ENCODE data around the gene DNA2. TPM values are rescaled to one million over a fixed set of nuclear protein-coding genes. Genes with fewer than 3 reads are reported as not detected.

DNA2 gene
- total RNA-seq, 1 experiment from 2014 or later = 19.4 TPM

DNA sequence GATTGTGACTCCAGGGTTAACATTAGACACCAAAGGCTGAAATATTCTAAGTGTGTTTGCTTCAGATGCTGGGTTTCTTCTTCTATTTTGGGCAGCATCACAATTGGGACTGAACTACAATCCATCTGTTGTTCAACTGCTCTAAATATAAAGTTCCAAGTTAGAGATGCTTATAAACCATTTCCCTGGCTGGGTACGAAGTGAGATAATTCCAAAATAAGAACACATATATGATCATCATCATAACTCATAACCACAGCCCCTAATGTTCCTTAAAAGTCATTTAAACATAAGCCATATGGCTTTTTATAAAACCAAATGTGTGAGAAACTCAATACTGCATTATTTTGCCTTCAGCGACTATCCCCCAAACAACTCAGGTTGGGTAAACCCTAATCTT lies 28.8 kb downstream of the DNA2 start:
- no peak for DNase-seq (ENCODE audit: low read depth)

DNA sequence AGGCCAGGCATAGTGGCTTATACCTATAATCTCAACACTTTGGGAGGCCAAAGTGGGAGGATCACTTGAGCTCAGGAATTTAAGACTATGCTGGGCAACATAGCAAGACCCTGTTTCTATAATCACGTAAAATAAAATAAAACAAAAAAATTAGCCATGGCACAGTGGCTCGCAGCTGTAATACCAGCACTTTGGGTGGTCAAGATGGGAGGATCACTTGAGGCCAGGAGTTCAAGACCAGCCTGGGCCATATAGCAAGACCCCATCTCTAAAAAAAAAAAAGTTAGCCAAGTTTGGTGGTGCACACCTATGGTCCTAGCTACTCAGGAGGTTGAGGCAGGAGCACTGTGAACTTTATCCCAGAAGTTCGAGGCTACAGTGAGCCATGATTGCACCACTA lies 30.9 kb downstream of the DNA2 start:
- DNase-seq (ENCODE audit: low read depth) = no peak

DNA sequence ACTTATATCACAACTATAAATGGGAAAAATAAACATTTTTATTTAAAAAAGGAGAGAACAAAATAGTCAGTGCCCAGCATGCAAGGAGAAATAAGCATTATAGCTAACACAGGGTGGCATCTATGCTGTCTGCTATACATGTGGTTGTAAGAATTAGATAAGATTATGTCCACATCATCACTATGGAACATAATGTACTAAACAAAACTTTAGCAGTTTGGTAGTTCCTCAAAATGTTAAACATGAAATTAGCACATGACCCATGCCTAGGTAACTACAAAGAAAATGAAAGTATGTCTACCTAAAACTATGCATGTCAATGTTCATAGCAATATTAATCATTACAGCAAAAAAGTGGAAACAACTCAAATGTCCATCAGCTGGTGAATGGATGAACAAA lies 36.0 kb downstream of the DNA2 start:
- DNase-seq (ENCODE audit: low read depth) = no peak

DNA sequence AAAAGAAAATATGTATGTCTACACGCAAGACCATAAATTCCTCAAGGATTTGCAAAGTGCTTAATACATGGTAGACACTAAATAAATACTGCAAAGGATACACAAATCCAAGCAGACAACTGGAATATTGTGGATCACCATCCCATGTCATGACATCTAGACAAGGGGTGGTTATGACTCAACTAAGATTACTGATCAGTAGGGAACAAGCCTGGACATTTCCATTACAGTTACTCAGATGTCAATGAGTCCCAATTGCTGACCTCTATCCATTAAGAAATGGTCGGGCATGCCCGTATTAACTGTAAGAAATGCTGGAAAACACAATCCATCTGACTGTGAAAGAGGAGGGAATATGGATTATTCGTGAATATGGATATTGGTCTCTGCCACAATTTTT lies 37.1 kb downstream of the DNA2 start:
- peak; percentile 23 for DNase-seq (ENCODE audit: low read depth)

DNA sequence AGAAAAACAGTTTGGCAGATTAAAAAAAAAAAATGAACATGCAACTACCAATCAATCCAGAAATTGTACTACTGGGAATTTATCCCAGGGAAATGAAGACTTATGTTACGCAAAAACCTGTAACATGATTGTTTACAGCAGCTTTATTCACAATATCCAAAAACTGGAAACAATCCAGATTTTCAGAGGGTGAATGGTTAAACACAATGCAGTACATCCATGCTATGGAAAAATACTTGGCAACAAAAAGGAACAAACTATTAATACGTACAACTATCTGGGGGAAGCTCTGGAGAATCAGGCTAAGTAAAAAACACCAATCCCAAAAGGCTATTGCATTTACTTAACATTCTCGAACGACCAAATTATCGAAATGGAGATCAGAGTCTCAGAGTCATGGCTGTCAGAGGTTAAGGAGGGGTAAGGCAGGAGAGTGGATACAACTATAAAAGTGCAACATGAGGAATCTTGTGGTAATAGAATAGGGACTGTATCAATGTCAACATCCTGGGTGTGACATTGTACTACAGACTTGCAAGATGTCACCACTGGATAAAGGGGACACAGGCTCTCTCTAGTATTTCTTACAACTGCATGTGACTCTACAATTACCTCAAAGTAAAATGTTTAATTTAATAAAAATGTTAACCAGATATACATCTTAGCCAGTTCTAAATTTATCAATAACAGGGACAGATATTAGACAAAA lies 43.2 kb downstream of the DNA2 start:
- DNase-seq (ENCODE audit: low read depth) = no peak

DNA sequence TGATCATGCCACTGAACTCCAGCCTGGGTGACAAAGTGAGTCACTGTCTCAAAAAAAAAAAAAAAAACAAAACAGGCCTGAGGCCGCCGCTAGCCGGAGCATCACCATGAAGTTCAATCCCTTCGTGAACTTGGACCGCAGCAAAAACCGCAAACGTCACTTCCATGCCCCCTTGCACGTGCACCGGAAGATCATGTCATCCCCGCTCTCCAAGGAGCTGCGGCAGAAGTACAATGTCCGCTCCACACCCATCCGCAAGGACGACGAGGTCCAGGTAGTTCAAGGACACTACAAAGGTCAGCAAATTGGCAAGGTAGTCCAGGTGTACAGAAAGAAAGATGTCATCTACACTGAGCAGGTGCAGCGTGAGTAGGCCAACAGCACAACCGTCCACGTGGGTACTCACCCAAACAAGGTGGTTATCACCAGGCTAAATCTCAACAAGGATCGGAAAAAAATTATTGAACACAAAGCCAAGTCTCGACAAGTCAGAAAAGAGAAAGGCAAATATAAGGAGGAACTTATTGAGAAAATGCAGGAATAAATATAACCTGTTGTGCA lies 47.2 kb downstream of the DNA2 start:
- DNase-seq (ENCODE audit: low read depth) = no peak

DNA sequence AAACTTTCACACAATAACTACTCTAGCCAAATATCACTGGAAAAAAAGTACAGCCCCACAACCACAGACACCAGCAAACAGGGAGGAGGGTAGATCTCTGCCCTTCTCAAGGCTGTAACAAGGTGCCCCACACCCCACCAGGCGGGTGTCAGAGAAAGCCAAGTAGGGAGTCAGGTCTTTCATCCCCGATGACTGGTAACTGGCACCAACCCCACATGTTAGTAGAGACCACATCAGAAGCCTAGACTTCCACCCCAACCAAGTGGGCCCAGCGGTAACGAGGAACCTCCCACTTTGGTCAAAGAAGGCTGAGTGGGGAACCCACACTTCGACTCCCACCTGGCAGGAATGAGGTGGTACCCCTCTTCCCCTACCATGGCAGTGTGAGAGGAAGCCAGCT lies 48.3 kb downstream of the DNA2 start:
- DNase-seq (ENCODE audit: low read depth) = no peak

DNA sequence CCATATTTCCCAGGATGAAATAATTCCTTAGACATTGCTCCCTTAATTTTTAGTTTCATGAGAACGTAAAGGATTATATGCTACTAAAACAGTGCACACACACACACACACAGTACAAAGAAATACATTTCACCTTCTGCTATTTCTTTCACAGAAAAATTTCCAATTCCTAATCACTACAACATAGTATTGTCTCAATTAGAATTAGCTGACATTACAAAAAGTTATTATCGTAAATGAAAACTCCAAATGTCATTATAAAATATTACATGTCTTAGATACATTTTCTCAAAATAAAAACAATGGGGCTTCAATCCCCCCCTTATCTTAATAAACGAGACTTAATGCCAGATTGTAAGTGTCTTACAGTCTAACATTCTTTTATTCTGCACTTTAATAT lies 52.4 kb downstream of the DNA2 start:
- no peak for DNase-seq (ENCODE audit: low read depth)

DNA sequence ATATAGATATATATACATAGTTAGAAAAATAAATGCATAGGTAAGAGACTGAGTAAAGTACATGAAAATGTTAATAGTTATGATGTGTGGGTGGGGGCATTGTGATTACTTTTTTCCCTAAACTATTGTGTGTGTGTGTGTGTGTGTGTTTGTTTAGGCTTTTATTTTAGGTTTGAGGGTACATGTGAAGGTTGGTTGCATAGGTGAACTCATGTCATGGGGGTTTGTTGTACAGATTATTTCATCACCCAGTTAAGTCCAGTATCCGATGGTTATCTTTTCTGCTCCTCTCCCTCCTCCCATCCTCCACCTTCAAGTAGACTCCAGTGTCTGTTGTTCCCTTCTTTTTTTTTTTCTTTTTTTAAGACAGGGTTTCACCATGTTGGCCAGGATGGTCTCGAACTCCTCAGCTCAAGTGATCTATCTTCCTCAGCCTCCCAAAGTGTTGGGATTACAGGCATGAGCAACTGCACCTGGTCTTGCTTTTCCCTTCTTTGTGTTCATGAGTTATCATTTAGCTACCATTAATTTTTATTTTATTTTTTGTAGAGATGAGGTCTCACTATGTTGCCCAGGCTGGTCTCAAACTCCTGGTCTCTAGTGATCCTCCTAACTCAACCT lies 62.8 kb downstream of the DNA2 start:
- DNase-seq (ENCODE audit: low read depth) = no peak

DNA sequence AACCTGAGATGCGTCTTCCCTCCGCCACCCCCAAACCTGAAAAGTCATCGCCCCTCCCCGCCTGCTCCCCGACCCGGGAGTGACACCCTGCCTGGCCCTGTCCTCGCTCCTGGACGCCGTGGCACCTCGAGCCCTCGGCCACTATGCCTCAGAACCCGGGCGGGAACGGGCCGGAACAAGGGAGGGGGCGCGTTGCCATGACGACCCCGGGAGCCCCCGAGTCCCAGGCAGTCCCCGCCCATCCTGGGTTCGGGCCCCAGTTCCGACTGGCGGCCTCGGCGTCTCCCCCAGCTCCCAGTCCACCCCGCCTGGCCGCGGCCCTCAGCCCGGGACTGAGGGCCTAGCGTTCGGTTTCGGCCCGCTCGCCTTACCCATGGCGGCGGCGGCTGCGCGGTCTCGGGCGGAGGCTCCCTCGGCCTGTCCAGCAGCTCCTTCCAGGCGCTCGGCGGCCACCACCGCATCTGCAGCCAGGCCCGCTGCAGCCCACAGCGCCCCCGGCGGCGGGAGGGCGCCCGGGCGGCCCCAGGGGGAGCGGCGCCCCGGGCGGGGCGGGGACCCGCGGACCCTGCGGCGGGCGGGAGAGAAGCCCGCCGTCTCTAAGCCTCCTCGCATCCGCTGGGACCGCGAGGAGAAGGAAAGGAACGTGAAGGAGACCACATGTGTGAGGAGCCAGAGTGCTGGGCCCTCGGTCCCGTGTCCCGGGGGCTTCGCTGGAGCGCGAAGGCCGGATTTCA lies 64.8 kb downstream of the DNA2 start, which contains the start of gene RUFY2:
RUFY2 (minus strand) TSS at position 463 of the 734 bp plus-strand sequence; CDS start at position 375, 88 bp downstream.
- DNase-seq (ENCODE audit: low read depth) = peak; percentile 70

DNA sequence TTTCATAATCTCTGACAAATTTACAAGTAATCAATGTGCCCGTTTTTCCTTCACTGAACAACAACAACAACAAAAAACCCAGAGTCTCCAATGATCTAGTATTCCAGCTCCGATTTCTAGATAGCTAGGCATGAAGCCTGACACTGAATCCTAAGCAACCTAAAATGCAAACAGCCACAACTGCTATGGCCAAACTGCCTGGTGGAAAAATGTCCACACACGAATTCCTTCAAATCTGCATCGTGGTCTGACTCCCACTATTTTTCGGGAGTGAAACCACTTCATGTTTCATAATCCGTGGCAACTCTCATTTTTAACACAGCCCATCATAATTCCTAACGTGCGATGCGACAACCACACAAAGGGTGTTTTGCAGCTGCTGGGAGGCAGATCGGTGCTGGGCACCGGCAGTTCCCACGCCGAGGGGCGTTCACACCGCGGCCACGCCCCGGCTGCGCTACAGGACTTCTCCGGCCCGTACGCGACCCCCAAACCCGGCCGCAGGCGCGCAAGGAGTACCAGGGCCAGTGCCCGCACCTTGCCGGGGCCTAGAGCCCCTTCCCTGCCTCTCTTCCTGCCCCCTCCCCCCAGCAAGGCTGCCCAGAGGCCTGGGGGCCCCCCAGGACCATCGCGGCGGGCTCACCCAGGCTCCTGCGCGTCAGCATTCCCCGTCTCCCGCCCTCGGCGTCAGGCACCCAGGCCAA lies 65.5 kb downstream of the DNA2 start:
- DNase-seq (ENCODE audit: low read depth) = peak; percentile 86

DNA sequence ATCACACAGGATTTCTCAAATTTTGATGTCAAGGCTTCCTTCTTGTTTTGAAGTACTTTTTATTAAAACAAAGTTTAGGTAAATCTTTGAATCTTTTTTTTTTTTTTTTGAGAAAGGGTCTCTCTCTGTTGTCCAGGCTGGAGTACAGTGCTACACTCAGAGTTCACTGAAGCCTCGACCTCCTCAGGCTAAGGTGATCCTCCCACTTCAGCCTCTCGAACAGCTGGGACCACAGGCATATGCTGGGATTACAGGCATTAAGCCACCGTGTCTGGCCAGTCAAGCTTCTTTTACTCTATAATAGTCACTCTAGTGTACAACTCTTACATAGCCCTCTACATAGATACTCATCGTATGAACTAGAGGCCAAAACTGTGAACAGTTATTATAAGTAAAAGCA lies 68.1 kb downstream of the DNA2 start:
- DNase-seq (ENCODE audit: low read depth) = peak; percentile 17

DNA sequence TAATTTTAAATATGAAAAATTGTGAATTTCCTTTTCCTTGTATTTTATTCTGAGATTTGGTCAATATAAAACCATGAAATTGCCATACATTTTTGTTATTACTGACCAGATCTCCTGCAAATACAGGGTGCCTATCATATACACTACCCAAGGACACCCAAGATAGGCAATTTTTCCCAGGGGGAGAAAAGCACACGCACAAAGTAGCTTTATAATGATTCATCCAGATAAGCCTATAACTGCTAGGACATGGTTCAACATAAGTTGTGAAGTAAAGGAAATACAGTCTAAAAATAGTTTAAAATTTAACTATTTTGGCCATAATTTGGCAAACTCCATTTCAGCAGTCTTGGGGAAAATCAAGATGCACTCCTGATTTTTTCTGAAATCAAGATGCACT lies 69.5 kb downstream of the DNA2 start:
- no peak for DNase-seq (ENCODE audit: low read depth)

DNA sequence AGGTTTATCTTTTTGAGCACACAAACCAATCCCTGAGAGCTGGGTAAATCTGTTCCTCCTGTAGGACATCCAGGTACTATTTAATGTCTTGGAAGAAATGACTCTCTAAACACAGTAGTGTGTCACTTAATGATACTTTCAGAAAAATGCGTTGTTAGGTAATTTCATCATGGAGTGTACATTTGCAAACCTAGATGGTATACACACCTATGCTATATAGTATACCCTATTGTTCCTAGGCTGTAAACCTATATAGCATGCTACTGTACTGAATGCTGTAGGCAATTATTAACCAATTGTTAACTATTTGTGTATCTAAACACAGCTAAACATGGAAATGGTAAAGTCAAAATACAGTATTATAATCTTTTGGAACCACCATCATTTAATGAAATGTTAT lies 74.8 kb downstream of the DNA2 start:
- no peak for DNase-seq (ENCODE audit: low read depth)

DNA sequence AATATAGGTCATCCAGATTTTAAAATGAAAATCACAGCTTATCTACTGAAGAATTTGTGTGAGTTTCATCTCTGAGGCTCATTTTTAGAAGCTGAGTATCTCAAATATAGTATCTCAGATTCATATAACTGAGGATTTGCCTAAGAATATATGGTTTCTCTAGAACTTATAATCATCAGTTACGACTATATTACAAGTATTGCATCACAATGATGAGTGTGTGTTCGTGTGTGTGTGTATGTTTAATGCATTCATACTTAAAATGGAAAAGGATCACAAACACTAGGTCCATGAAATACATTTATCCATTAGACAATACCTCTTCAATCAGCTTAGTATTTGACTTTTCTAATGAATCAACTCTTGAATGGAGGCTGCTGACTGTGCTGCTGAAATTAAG lies 86.0 kb downstream of the DNA2 start:
- no peak for DNase-seq (ENCODE audit: low read depth)

DNA sequence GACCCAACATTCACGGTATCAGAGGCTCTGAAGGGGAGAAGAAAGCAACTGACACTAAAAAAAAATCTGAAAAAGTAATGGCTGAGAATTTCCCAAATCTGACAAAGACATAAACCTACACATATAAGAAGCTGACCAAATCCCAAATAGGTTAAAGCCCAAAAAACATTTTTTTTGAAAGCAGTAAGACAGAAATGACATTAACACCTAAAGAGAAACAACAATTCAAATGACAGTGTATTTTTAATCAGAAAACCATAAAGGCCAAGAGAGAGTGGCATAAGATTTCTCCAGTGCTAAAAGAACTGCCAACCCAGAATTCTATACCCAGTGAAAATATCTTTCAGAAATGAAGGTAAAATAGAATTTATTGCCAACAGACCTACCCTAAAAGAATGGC lies 100.2 kb downstream of the DNA2 start:
- no peak for DNase-seq (ENCODE audit: low read depth)

DNA sequence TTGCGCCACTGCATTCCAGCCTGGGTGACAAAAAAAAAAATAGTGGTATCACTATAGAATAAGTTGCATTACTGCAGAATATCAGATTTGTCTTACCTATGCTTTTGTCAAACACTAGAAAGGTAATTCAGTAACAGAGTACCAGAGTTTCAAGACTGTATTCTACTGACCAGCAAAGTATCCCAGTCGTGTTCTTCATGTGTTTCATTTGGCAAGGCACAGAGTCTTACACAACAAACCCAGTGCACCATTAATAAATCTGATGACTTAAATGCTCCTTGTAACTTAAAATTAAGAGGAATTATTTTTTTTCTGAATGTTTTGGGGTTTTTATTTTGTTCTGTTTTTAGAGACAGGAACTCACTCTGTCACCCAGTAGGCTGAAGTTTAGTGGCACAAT lies 104.7 kb downstream of the DNA2 start:
- no peak for DNase-seq (ENCODE audit: low read depth)

DNA sequence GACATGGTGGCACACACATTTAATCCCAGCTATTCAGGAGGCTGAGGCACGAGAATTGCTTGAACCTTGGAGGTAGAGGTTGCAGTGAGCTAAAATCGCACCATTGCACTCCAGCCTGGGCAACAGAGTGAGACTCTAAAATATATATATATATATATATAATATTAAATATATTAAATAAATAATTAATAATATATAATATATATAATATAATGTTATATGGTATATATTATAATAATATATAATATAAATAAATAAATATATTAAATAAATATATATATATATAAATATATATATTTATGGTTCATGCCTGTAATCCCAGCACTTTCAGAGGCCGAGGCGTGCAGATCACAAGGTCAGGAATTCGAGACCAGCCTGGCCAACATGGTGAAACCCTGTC lies 105.2 kb downstream of the DNA2 start:
- DNase-seq (ENCODE audit: low read depth) = no peak

DNA sequence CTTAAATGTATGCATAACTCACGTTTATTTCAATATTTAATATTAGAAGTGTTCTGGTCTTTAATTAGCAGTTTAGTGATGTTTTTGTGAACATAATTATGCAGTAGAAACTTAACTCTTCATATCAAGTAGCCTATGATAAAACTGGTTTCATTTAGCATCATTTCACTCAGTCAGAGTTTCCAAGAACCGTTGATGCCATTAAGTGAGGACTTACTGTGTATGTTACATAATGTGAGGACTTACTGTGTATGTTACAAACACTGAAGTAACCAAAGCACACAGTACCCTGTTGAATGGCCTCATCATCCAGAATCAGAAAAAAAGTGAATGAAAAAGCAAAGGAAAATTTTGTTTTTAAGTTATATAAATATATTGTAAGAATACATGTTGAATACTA lies 106.2 kb downstream of the DNA2 start:
- DNase-seq (ENCODE audit: low read depth) = no peak

DNA sequence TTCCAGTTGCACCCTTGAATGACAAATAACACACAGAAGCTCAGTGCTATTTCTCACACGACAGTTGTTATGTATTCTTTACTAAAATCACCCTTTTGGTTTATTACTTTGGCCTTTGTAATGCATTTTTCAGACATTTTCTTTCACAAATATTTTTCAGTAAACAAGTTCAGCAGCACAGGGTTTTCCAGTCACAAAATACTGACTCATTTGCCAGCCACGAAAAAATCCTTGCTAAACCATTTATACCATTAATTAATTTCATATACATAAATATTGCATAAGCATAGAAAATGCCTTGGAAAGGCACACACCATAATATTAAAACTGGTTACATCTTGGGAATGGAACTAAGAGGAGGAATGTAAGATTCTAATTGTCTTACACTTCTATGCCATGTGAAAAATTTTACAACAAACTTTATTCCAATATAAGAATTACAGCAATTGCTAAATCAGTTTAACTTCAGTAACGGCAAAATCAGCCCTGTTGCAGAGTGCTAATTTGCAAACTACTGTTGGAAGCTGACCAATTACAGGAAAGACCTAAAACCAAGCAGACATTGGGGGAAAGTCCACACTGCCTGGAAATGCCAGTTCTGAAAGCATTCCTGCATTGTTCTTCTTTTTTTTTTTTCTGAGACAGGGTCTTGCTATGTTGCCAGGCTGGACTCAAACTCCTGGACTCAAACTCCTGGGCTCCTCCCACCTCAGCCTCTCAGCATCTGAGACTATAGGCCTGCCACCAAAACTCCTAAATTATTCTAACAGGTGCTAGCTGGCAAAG lies 107.5 kb downstream of the DNA2 start:
- DNase-seq (ENCODE audit: low read depth) = no peak
